Activated CD4-positive, alpha-beta T cell treated with anti-CD3 and anti-CD28 coated beads for 4 hours (primary cell): ENCODE measurements around the gene PUM1.
A peak's percentile ranks its signal among the peaks of the same experiment; 100 is the strongest.
"Not testable (repeated sequence)": the region's sequence is repeated elsewhere in the genome, so short reads cannot be mapped to it uniquely, and the experiment has no call there.

Experiments used
- DNase-seq, 2 donors: peaks; one replicate each; pipeline ENCODE4 v3.0.0-alpha.2; 2020

PUM1 gene

DNA sequence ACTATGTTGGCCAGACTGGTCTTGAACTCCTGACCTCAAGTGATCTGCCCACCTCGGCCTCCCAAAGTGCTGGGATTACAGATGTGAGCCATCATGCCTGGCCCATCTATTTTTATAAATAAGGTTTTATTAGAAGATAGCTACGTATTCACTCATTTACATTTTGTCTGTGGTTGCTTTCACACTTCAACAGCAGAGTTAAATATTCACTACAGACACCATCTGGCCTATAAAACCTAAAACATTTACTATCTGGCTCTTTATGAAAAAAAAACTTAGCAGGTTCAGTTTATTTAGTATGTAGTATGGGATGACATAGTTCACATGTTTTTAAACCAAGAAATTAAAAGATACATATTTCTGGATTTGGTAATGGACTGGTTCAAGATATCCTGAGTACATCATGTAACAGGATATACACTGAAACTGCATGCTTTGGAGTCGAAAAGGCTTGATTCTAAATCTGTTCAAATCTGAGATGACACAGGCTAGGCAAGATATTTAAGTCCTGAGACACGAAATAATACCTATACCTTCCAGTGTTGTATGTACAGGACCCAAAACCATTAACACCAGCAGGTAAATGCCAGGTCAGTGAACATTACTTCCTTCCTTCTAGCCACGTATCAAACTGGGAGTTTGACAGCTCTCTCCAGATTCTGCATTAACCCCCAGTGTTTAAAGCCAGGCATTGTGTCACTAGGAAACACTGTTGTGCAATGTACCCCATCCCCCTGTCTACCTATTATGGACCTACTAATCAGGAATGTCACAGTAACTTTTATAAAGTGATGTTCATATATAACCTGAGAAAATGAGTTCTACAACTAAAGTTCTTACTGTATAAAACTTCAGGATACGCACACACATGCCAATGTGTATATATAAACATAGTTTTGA, 102.7 kb downstream of the PUM1 start:
- no peak for DNase-seq

GRCh38 chr1:30957560-30958222, 107.8 kb downstream of the PUM1 start:
- no peak for DNase-seq

DNA sequence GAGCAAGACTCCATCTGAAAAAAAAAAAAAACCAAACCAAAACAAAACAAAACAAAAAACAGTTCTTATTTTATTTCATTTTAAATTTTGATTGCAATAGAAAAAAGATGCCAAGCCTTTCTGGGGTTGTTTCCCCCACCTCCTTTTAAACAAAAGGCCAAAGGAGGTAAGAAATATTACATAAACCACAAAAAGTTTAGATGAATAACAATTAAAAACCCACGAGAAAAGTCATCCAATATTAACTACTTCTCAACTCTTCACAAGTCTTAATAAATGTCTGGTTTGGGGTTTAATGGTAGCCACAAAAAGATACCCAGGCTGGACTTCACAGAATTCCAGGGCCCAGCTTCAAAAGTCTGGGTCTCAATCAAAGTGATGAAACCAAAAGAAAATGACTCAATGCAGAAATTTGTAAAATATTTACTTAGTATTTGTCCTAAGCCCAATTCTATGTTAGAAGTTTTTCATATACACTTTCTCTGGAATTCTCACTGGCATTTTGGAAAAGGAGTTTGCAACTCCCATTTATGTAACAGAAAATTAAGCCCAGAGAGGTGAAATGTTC, 110.0 kb downstream of the PUM1 start:
- DNase-seq = no peak

DNA sequence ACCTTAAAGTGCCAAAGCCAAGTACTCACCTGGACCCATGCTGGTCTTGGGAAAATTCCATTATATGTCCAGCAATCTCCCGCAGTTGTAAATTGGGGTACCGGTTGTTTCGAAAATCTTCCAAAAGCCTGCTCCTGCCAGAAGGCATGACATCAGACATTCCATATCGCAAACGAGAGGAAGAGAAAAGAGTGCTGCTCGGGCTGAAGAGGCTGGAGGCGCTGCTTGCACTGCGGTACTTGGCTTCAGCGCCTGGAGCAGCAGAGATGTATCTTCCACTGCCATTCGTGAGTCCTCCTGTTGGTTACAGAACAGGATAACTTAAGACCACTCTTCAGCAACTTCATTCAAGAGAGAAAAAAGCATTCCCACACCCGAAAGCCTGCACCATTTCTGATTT, 111.8 kb downstream of the PUM1 start:
- DNase-seq = no peak

DNA sequence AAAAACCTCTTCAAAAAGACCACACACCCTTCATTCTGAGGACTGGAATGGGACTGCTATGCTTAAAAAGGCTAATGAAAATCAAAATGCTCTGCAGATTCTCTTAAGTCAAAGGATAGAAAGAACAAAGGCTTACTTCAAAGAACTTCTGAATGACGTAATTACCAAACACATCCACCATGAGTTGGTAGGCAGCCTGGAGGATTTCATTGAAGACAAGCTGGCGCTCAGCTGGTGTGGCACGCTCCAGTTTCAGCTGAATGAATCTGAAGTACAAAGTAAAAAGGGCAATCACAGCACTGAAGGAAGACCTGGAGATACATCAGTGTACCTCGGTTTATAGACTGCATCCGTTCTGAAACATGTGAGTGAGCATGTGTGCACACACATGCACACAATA, 113.4 kb downstream of the PUM1 start:
- no peak for DNase-seq

DNA sequence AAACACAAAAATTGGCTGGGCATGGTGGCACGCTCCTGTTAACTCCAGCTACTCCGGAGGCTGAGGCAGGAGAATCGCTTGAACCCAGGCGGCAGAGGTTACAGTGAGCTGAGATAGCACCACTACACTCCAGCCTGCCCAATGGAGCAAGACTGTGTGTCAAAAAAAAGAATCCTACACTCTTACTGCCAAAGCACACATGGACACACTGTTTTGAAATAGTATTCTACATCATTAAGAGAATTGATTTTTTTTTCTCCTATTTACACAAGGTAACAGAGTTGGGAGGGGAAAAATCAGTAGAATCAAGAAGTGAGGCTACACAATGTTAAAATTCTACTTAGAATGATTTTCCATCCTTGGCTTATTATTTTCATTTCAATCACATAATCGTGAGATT, 114.8 kb downstream of the PUM1 start:
- no peak for DNase-seq

DNA sequence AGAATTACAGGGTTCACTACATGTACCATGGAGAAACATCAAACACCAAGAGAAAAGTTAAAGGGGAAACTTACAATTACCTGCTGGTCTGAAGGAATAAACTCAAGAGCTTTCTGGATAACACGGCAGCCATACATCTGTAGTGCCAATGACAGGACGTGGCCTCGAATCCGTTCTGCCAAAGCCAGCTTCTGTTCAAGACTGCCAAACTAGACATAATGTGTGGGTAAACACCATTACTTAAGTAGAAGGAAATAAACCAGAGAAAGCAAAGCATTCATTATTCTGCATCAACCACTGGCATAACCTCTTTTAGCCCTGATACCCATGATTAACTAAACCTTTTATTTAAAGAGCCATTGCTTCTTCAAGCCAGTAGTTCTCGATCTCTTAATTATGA, 115.5 kb downstream of the PUM1 start:
- DNase-seq = no peak

- DNase-seq = not testable (repeated sequence)
Measured at GRCh38 chr1:30949487-30949838, 116.1 kb downstream of the PUM1 start.

DNA sequence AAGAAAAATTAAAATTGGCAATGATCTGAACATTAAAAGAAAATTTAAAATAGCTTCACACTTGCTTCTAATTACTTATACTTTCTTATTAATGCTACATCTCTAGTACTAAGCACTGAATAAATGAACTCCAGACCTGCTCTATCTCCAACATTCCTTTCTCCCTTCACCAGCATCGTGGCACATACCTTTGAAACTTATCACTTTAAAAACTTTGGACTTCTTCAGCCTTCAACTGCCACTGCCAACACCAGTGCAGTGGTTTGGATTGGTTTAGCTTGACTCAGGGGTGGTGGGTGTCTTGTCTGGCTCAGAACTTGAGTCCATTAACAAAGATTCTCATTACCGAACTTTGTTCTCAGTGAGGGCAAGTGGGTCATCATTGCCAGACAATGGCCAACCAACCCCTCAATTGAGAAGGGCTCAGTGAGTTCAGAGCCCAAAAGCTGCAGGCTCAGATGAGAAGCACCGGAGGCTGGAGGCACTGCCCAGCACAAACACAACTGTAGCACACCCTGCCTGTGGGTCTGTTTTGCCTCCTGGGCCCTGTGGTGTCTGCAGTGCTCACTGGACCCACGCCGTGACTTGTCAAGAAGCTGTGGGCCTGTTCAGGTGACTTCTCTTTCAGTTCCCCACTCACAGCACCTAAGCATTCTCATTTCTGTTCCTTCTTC, 116.6 kb downstream of the PUM1 start:
- not testable (repeated sequence) for DNase-seq

DNA sequence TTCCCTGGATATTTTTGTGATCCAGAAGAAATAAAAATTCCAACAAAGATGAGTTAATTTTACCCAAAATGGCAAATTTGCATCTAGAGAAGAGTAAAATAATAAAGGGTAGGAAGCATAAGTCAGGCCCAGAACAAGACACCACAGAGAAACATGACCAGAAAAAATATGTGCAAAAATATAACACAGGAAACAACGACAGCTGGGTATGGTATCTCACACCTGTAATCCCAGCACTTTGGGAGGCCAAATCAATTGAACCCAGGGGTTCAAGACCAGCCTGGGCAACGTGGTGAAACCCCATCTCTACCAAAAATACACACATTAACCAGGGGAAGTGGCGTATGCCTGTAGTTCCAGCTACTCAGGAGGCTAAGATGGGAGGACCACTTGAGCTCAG, 117.2 kb downstream of the PUM1 start:
- DNase-seq = no peak

GRCh38 chr1:30947212-30947611, 118.3 kb downstream of the PUM1 start:
- DNase-seq = no peak

GRCh38 chr1:30942326-30942963, 123.1 kb downstream of the PUM1 start:
- no peak for DNase-seq

GRCh38 chr1:30940541-30940940, 125.0 kb downstream of the PUM1 start:
- DNase-seq = no peak

- DNase-seq = no peak
Measured at GRCh38 chr1:30936541-30937171, 128.9 kb downstream of the PUM1 start.

DNA sequence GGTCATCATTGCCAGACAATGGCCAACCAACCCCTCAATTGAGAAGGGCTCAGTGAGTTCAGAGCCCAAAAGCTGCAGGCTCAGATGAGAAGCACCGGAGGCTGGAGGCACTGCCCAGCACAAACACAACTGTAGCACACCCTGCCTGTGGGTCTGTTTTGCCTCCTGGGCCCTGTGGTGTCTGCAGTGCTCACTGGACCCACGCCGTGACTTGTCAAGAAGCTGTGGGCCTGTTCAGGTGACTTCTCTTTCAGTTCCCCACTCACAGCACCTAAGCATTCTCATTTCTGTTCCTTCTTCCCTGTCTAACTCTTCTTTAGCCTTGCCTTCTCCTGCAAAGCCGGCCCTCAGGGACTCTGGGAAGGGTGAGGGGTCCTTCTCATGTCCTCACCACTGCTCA, 129.8 kb downstream of the PUM1 start:
- DNase-seq = not testable (repeated sequence)

DNA sequence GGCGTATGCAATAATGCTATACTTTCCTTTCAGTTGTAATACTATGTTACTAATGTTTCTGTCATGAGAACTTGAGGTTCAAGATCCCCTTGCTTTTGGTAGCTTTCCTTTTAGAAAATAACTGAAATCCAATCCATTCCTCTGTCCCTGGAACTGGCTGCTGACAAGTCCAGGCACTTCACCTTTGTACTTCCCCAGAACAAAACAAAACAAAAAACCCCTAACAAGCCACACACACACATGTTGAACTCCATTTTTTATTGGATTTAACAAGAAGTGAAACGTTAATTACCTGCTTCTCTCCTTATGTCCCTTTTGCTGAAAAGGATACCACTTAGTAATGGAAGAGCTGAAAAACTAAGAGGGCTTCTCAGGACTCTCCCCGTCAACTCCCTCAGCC, 130.9 kb downstream of the PUM1 start:
- no peak for DNase-seq

DNA sequence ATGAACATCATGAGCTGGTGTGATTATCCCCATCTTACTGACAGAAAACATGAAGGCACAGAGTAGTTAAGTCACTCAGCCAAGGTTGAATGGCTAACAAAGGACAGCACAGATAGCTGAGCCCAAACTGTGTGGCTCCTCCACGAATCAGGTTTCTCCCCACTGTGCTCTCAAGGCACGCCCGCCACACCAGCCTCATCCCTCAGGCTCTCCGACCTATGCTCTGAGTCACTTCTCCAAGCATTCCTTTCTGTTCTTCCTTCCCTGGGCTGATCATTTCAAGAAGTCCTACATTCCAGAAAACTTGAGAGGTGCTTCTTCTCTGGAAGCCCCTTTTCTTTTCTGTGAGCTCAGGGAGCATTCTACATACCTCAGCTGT, 131.7 kb downstream of the PUM1 start:
- no peak for DNase-seq

GRCh38 chr1:30930631-30931173, 134.8 kb downstream of the PUM1 start:
- DNase-seq = no peak

GRCh38 chr1:30929944-30930525, 135.5 kb downstream of the PUM1 start:
- DNase-seq = no peak

- DNase-seq = peak; percentile 50 to 55
Measured at GRCh38 chr1:30929135-30929889, 136.2 kb downstream of the PUM1 start.

DNA sequence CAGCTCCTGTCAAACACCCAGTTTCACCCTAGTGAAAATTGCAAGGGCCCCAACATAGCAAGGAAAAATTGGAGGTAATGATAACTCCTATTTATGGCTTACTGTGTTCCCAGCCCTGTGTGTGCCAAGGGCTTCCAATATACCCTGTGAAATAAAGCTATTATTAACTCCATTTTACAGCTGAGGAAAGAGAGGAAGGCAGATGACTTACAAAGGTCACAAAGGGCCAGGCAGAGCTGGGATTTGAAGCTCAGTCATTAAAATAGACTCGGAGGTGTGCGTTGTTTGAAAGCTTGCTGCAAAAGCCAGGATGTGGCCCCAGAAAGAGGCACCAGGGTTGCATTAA, 136.8 kb downstream of the PUM1 start:
- DNase-seq = no peak
